HG03045 (cell line): ENCODE data around the gene ST6GALNAC4.

ENCODE experiments used
- ATAC-seq: cut with Tn5 transposase; IDR thresholded peaks from one replicate; pipeline ENCODE4 v1.9.1; 2021; ENCODE audit warnings: mild to moderate bottlenecking, moderate library complexity; ENCODE audit not compliant: unreplicated experiment

The ST6GALNAC4 gene

DNA sequence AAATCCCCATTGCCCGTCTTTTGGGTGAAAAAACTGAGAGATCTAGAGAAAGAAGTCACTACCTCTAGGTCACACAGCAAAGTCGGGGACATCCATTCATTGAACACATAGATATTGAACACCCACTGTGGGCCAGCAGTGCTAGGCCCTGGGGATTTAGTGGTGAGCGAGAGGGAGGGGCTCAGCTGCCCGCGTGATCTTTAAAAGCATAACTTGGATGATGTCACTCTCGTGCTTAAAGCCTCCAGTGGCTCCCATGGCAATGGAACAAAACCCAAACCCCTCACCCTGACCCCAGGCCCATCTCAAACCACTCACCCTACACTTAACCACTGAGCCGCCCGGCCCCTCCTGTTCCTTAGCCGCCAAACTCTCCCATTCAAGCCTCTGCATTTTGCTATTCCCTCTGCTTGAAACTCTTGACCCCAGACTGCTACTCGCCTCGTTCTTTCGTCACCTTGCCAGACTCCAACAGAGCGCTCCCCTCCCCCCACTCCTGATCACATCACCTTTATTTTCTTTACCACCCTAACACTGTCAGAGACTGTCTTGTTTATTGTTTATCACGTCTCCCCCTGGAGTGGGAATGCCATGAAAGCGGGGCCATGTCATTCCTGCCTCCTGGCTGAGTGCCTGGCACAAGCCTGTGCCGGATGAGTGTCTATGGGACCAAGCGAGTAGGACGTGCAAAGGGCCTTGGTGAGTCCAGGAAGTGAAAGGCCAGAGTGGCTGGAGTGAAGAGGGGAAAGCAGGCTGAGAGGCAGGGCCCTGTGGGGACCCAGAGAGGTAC, 14.4 kb upstream of the ST6GALNAC4 start:
- no peak for ATAC-seq

DNA sequence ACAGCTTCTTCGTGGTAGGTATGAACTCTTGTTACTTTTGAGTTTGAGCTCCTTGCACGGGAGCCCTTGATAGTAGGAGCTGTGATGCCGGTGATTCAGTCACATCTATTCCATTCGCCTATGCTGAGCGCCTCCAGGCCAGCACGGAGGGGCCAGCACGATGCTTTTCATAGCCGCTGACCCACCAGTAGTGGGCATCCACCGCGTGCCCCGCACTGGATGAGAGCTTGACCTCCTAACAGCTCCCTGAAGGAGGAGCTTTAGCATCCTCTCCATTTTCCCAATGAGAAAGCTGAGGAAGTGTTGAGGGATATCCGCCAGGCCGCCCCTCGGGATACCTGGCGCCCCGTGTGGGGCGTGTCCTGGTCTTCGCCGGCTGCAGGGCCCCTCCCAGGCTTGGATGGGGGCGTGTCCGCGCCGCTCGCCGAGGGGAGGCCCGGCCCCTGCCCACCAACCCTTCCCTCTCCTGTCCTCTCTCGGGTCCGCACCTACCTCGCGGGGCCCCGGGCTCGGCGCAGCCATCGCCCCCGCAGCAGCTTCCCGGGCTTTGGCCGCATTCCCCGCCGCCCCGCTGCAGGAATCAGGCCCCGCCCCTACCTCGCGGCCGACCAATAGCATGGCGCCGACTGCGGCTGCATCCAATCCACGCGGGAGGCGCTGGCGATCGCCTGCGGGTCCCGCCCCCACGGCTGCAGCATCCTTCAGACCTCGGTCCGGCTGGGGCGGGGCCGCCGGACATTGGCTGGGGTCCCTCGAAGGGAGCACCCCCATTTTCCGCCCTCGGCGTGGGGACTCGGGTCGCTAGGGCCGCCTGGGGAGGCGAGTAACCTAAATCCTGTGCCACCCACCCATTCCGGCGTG, 13.6 kb upstream of the ST6GALNAC4 start, which contains the start of gene PIP5KL1:
Gene PIP5KL1 (minus strand): TSS at position 547 of the 861 bp plus-strand sequence. CDS start 25 bp downstream, at position 522.
- peak; percentile 76 for ATAC-seq

DNA sequence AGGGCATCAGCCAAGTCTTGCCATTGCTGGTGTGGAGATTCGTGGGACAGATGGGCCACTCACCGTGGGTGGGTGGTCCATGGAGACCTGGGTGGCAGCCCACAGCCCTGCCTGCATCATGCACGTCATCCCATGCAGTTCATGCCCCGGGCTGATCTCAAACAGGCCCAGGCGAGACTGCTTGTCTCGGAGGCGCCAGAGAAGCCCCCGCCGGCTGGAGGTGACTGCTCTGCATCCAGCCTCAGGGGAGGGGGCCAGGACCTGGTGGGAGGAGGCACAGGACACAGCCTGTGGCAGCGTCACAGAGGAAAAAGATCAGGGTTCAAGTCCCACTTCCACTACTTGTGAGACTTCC, 12.8 kb upstream of the ST6GALNAC4 start:
- ATAC-seq, result no peak

DNA sequence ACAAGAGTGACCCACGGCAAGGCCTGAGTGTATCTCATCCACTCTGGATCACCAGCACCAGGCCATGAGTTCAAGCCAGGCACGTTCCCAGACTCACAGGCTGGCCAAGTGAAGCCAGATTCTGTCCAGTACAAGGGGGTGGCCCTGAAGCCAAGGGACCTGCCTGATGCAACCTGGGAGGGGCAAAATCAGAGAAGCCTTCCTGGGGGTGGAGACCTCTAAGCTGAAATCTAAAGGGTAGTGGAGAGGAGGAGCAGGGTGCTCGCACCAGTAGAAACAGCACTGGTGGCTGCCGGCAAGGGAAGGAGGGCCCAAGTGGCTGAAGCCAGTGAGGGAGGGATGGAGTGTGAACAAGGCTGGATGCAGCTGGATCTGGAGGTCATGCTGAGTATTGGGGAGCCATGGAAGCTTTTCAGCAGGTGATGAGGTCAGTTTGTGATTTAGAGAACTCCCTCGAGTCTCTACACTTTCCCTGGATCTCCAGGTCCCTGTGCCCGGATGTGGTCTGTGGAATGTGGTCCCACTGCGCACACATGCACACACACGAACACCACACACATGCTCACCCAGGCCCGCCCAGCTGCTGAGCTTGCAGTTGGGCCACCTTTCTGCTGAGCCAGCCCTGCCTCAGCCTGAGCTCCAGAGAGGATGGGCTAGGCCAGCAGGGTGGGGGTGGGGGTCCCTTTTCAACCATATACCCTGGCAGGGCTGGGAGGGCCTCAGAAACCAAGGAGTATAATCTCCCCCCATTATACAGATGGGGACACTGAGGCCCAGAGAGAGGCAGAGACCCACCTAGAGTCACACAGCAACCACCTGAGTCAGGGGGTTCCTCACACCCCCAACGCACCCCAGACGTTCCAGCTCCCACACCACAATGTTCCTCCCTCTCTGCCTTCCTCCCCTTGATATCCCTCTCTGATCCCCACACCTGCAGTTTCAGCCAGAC, 12.1 kb upstream of the ST6GALNAC4 start:
- no peak for ATAC-seq

DNA sequence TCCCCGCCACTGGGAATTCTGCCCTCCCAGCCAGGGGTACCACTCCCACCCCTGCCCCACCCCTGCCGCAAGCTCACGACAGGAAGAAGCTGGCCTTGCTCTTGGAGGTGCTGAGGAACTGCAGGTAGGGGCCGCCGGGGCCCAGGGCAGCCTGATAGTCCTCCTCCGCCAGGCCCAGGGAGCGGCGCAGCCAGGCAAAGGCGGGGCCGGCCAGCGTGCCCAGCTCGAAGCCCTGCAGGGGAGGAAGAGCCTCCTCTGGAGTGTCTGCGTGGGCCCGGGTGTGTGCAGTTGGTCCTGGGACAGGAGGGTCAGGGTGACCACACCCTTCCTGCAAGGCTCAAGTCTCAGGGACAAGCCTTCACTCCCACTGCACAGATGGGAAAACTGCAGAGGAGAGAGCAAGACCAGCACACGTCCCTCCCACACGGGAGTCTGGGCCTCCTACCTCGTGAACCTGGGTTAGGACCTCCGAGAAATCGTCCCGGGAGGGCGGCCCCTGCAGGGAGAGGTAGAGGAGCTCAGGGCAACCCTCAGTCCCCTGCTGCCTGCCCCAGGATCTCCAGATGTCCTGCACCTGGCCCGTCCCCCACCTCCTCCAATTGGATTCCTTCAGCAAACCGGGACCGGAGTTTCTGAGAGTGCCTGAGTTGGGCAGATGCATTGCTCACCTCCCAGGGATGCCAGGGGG, 11.3 kb upstream of the ST6GALNAC4 start:
- ATAC-seq, result no peak

DNA sequence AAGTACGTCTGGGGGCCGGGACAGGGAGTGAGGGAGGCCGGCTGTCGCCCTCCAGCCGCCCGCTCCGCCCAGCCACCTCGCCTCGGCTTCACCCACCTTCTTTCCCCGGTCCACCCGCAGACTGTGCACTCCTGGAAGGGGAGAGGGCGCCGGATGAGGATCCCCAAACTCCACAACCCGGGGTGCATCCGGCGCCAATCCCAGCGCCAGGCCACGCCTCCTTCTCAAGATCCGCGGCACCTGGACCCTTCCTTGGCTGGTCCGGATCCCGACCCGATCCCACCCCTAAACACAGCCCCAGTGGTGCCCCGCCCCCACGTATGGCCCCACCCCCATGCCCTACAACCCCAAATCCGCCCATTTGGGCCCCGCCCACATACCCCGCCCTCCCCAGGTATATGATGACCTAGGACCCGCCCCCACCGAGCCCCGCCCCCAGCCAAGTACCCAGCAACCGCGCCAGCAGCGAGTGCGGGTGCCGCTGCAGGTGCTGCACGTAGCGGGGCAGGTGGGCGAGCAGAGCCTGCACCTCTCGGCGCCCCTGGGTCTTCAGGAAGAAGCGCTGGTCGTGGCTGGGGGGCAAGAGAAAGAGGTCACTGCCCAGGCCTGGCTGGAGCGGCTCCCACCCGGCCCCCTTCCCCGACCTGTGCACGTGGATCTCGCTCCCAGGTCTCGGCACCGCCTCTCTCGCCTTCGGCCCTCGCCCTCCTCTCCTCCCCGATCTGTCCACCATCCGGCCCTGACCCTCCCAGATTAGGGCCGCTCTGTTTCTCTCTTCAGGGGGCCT, 10.6 kb upstream of the ST6GALNAC4 start:
- ATAC-seq, result no peak

DNA sequence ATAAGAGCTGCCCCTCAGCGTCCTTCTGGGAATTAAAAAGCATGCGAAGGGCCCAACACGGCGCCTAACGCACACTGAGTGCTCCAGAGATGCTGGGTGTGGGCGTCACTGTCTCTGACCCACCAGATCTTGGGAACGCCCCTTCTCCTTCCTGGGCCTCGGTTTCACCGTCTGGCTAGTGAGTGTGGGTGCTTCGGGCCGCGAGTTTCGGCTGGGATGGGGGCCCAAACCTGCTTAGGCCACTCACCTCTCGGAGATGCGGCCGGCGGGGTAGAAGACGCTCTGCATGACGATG, 10.0 kb upstream of the ST6GALNAC4 start:
- ATAC-seq, result no peak

DNA sequence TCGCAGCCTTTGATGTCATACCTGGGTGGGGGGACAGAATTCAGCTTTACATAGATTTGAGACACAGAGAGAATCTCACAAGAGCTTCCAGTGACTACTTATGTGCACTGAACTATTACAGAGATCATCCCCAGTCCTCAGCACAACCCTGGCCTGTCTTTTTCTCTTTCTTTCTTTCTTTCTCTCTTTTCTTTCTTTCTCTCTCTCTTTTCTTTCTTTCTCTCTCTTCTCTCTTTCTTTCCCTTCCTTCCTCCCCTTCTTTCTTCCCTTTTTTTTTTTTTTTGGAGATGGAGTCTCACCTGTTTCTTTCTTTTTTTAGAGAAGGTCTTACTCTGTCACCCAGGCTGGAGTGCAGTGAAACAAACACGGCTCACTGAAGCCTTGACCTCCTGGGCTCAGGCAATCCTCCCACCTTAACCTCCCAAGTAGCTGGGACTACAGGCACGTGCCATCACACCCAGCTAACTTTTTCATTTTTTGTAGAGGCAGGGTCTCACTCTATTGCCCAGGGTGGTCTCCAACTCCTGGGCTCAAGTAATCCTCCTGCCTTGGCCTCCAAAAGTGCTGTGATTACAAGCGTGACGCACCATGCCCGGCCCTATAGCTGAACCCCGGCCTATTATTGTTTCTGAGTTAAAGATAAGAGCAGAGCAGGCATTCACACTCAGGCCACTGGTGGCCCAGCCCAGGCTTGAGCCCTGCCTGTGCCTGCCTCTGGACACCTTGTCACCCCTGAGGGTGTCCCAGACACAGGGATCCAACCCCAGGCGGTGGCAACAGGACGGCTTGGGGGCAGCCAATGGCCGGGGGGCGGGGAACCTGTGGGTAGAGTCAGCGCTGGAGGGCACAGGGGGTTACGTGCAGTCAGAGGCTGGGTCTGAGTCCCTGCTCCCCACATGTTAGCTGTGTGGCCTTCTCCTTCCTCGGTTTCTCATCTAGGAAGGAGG, 9.4 kb upstream of the ST6GALNAC4 start:
- no peak for ATAC-seq

DNA sequence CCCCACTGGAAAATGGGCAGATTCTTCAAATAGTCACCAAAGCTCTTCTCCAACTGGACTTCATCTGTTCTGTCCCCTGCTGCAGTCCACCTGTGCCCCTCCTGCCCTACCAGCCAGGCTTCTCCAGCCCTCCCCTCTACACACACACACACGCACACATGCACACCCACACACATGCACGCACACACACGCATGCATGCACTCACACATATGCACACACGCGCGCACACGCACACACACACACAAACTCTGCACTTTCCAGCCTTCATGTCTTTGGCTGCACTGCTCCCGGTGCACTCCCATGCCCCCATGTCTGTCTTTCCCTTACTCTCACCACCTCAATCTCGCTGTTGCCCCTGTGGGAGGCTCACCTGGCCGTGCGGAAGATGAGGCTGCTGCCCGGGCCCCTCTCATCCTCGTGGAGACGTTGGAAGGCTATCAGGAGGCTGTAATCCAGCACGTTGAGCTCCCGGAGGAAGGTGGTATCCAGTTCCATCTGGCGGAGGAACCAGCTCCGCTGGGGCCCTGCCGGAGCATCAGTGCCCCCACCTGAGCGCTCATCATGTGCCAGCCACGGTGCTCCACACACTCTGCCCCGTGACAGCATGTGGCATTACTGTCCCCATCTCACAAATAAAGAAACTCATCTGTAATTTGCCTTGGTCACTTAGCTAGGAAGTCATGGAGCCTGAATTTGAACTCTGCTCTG, 8.0 kb upstream of the ST6GALNAC4 start:
- ATAC-seq, result no peak

DNA sequence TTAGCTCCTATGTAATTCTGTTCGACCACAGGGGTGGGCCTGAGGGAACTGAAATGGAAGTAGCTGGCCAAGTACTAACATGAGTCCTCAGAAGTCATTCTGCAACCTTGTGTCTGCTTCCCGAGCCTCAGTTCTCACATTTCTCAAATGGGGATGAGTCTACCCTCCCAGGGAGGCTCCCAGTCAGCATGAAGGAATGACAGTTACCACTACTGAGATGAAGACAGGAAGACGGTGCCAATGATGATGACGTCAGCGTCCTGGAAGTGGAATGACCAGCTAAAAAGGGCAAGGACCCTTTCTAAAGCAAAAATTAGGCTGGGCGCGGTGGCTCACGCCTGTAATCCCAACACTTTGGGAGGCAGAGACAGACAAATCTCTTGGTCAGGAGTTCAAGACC, 6.9 kb upstream of the ST6GALNAC4 start:
- no peak for ATAC-seq

DNA sequence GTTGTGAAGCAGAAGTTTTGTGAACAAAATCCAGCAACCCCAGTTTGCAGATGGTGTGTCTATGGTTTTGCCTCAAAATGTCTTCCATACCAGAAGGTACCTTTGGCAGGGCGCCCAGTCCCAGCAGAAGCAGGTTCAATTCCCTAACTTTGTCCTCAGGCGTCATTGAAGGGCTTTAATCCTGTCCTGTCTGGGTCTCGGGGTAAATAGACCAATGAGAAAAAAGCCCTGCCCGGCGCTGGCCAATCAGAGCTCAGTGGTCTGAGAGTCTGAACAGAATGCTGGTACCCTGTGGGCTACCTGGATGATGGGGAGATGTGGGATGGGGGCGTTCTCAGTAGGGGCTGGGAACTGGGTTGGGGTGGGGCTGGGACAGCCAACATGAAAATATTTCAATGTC, 6.2 kb upstream of the ST6GALNAC4 start:
- no peak for ATAC-seq

DNA sequence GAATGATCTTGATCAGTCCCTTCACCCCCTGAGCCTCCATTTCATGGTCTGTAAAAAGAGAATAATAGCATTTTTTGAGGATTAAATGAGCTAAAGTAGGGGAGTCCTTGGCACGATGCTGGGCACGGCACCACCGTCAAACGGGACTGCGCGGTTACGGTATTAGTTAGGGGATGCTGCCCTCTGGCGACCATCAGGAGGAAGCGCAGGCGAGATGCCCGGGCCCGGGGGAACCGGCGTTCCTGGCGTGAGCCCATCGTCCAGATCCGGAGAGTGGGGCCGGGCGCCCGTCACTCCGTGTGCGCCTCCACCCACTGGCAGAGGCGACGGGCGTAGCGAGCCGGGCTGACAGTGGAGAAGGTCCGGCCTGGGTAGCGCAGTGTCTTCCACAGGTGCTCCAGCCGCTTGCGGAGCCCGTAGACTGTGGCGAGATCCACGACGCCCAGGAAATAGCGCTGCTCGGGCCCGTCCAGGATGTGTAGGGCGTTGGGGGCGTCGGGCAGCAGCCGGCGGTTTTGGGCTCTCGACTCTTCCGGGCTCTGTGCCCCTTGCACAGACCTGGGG, 4.8 kb upstream of the ST6GALNAC4 start:
- no peak for ATAC-seq

DNA sequence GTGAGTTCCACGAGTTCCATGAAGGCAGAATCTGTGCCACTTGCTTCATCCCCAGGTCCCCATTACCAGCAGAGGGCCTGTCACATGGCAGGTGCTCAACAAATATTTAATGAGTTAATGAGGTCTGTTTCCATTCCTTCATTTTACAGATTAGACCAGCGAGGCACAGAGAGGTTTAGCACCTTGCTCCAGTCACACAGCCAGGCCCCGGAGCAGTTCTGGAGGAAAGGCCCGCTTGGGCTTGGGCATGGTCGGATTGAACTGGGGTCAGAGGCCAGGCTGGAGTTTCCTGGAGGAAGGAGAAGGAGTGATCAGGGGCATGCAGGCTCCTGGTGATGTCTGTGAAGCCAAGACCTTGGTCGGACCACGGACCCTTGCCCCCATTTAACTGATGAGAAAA, 4.0 kb upstream of the ST6GALNAC4 start:
- ATAC-seq, result no peak

DNA sequence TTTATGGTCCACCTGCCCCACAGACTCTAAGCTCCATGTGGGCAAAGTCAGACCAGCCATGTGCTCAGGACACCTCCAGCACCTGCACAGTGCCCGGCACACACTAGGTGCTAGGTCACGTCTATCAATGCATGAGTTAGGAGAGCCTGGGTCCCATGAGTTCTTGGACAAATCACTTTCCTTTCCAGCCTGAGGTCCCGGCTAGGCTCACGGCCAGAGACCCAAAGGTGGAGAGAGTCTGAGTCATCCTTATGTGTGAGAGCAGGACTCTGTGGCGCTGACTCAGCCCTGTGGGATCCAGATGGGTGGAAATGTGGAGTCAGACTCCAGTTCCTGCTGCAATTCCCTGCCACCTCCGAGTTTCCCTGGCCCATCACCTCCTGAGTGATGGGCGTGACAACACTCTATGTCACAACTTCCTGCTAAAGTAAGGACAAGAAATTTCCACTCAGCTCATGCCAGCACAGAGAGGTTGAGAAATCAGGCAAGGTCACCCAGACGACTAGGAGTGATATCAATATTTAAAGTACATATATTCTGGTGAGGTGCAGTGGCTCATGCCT, 2.5 kb upstream of the ST6GALNAC4 start:
- ATAC-seq, result no peak

DNA sequence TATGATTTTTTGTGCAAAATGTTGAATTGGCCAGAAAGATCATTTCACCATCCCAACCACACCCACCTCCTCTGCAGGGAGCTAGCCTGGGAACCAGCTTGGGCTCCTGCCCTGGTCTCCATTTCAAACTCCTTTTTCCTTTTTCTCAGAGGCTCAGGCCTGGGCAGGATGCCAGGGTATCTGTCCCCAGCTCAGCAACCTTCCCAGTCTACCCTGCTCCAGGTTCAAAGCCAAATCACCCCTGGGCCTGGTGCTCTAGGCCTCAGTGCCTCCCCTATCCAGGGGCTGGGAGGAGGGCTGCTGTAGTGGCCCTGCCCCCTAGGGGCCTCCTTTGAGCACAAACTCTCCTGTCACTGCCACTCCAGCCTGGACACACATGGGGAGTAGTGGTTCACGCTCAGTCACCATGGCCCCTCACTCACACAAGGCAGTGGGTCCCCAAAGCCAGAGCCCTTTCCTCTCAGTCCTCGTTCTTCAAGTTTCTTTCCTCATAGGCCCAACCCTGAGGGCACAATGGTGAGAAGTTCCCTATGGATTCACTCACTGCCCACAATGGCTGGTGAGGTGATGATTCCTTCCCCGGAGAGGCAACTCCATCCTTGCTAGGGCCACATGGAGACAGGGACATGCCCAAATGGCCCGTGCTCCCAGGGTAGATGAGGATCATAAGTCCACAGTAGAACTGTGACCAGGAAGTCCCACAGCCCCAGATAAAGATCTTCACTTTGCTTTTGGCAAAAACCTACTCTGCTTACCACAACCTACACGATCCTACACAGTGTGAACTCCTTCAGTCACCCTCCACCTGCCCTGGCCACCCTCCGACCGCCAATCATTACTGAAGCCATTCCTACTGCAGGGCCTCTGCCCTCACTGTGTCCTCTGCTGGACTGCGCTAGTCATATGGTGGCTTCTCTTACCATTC, 1.6 kb upstream of the ST6GALNAC4 start:
- no peak for ATAC-seq

DNA sequence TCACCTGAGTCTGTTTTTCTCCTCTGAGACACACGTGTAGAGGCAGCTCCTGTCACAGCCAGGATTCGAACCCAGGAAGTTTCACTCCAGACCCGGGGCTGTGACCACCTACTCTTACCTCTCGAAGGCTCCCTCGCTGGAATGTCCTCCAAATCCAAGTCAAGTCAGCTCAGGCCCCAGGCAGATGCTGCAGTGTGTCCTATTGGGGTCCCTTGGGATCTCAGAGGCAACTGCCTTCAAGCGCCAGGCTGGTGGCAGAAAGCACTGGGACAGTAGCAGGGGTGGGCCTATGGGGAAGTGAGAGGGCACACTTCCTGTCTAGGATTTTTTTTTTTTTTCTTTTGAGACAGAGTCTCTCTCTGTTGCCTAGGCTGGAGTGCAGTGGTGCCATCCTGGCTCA, 762 bp upstream of the ST6GALNAC4 start:
- no peak for ATAC-seq
